Measurements from ENCODE around the gene DAAM2. TPM values are rescaled to one million over a fixed set of nuclear protein-coding genes. Genes with fewer than 3 reads are reported as not detected.

Gene DAAM2
- total and polyA plus RNA-seq, 9 of the 15 experiments (the other 6 are each of a cell fraction or from before 2014, with no cell fraction given): 0.01 to 0.07 TPM; not detected in 7

DNA sequence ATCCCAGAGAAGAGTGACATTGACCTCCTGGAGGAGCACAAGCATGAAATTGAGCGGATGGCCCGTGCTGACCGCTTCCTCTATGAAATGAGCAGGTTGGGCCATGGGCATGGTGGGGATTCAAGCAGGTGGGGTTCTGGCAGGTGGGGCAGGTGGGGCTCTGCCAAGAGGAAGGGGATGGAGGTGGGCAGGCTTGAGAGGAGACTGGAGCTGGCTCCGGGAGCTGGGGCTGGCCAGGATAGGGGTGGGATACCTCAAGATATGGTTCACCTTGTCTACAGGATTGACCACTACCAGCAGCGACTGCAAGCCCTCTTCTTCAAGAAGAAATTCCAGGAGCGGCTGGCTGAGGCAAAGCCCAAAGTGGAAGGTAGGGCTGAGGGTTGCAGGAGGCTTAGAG, 99.2 kb downstream of the DAAM2 start:
- BruUV-seq (replicated peaks): no TSS peak
- Histone ChIP-seq H3K9me3 (replicated peaks; ENCODE audit: control insufficient read depth, insufficient read depth, low read depth, low read length) (no peaks in the 10 kb centered on the region), H3K27me3 (ENCODE audit: control insufficient read depth in 2 of 2, insufficient read depth in 2 of 2, low read length in 2 of 2) (peaks cover 14 to 23% of the 10 kb centered on the region in 2 experiments; a peak in 4 of 5 replicates), H3K9ac (ENCODE audit: insufficient read depth in 1 of 2, low read depth in 2 of 2, low read length in 2 of 2) (no peak overlapping the region), H2AFZ (ENCODE audit: low read depth, low read length) (no peak overlapping the region), H3K27ac (ENCODE audit: extremely low read depth, low read depth, low read length) (no peak overlapping the region), H3K79me2 (ENCODE audit: control insufficient read depth, insufficient read depth, low read length) (no peaks in the 10 kb centered on the region), H3K4me3 (no peak overlapping the region), H4K20me1 (replicated peaks; ENCODE audit: control insufficient read depth, insufficient read depth, low read length) (peaks cover 12% of the 10 kb centered on the region), H3K9me1 (ENCODE audit: control insufficient read depth, insufficient read depth, low read length) (no peaks in the 10 kb centered on the region), H3K4me2 (ENCODE audit: insufficient read depth, low read length) (no peak overlapping the region), H3K36me3 (ENCODE audit: control insufficient read depth, insufficient read depth, low read length) (no peaks in the 10 kb centered on the region), H3K4me1 (replicated peaks in 1 of 2; ENCODE audit: control insufficient read depth in 2 of 2, insufficient read depth in 2 of 2, low read length in 2 of 2) (no peaks in the 10 kb centered on the region)
- ChIA-PET POLR2A (no interaction called here), CTCF (ENCODE audit: low intra/inter-chr PET ratio) (no interaction called here)
- ATAC-seq: no peak
- no peak for FAIRE-seq
- intact Hi-C loops (cut with micrococcal nuclease) (loop anchor here (5.0 kb wide), 2 partner anchors 529 to 544 kb away; no protein-coding TSS in a partner anchor), in situ Hi-C loops (cut with MboI) (no loop called here)
- WGBS (ENCODE audit: insufficient coverage, low coverage, missing lambda C conversion rate): 1% methylated on average over 6 of the region's 6 CpGs
- DNase-seq (ENCODE audit: extremely low read depth in 1 of 4, low spot score in 3 of 4): no peak
- TF ChIP-seq XRCC4 (IDR thresholded peaks at IDR 0.05; ENCODE audit: extremely low read depth, insufficient read depth, insufficient read length) (no peak), DIDO1 (tag; IDR thresholded peaks at IDR 0.05; ENCODE audit: low read depth) (no peak), TCF7 (IDR thresholded peaks at IDR 0.05; ENCODE audit: borderline replicate concordance) (no peak)

DNA sequence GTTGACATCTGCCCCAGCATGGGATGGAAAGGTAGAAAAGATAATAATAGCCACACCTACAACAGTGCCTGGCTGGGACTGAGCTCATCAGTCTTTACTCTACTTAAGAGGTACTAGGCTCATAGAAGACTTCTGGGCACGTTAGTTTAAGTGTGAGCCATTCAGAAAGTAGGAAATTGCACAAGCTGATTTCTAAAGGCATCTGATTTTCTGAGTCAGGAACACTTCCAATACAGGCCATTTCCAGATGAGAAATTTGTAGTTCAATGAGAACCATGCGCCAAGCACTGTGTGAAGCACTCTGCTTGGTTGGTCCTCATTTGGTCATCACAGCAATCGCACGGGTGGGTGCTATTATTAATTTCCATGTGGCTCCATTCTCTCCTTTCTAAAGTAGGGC, 99.8 kb downstream of the DAAM2 start:
- CTCF ChIA-PET (ENCODE audit: low intra/inter-chr PET ratio): interaction anchor here (1.9 kb wide), 1 partner anchor 544 kb away, joined by 5 read pairs; no protein-coding TSS in a partner anchor
- Histone ChIP-seq H3K27ac (ENCODE audit: extremely low read depth, low read depth, low read length) (no peak overlapping the region), H4K20me1 (replicated peaks; ENCODE audit: control insufficient read depth, insufficient read depth, low read length) (peaks cover 7% of the 10 kb centered on the region; the same call in 1 of the 2 replicates), H3K9ac (ENCODE audit: insufficient read depth in 1 of 2, low read depth in 2 of 2, low read length in 2 of 2) (no peak overlapping the region), H3K79me2 (ENCODE audit: control insufficient read depth, insufficient read depth, low read length) (no peaks in the 10 kb centered on the region), H3K4me2 (ENCODE audit: insufficient read depth, low read length) (no peak overlapping the region), H3K4me3 (no peak overlapping the region), H3K9me1 (ENCODE audit: control insufficient read depth, insufficient read depth, low read length) (no peaks in the 10 kb centered on the region), H3K4me1 (replicated peaks in 1 of 2; ENCODE audit: control insufficient read depth in 2 of 2, insufficient read depth in 2 of 2, low read length in 2 of 2) (no peaks in the 10 kb centered on the region), H2AFZ (ENCODE audit: low read depth, low read length) (no peak overlapping the region), H3K27me3 (ENCODE audit: control insufficient read depth in 2 of 2, insufficient read depth in 2 of 2, low read length in 2 of 2) (peaks cover 13 to 25% of the 10 kb centered on the region in 2 experiments; a peak in 4 of 5 replicates), H3K36me3 (ENCODE audit: control insufficient read depth, insufficient read depth, low read length) (no peaks in the 10 kb centered on the region), H3K9me3 (replicated peaks; ENCODE audit: control insufficient read depth, insufficient read depth, low read depth, low read length) (no peaks in the 10 kb centered on the region)
- 4% methylated on average over 4 of the region's 4 CpGs for WGBS (ENCODE audit: insufficient coverage, low coverage, missing lambda C conversion rate)
- POLR2A ChIA-PET: no interaction called here
- no TSS peak for BruUV-seq (replicated peaks)
- in situ Hi-C loops (cut with MboI) (no loop called here), intact Hi-C loops (cut with micrococcal nuclease) (loop anchor here (5.0 kb wide), 2 partner anchors 530 to 545 kb away; no protein-coding TSS in a partner anchor)
- no peak for DNase-seq (ENCODE audit: extremely low read depth in 1 of 4, low spot score in 3 of 4)
- ATAC-seq: no peak
- no peak for FAIRE-seq
- TF ChIP-seq, protein P1, sequence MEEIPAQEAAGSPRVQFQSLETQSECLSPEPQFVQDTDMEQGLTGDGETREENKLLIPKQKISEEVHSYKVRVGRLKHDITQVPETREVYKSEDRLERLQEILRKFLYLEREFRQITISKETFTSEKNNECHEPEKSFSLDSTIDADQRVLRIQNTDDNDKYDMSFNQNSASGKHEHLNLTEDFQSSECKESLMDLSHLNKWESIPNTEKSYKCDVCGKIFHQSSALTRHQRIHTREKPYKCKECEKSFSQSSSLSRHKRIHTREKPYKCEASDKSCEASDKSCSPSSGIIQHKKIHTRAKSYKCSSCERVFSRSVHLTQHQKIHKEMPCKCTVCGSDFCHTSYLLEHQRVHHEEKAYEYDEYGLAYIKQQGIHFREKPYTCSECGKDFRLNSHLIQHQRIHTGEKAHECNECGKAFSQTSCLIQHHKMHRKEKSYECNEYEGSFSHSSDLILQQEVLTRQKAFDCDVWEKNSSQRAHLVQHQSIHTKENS (CRISPR knock-in tag; IDR thresholded peaks at IDR 0.05): no peak
- TF ChIP-seq, protein P2, sequence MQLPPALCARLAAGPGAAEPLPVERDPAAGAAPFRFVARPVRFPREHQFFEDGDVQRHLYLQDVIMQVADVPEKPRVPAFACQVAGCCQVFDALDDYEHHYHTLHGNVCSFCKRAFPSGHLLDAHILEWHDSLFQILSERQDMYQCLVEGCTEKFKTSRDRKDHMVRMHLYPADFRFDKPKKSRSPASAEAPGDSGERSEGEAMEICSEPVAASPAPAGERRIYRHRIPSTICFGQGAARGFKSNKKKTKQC (CRISPR knock-in tag; IDR thresholded peaks at IDR 0.05): no peak
- TF ChIP-seq SMAD1 (IDR thresholded peaks at IDR 0.05; ENCODE audit: low read depth, low read length, partially characterized antibody) (no peak), RFX1 (IDR thresholded peaks at IDR 0.05) (no peak)
- TF ChIP-seq, protein P3, sequence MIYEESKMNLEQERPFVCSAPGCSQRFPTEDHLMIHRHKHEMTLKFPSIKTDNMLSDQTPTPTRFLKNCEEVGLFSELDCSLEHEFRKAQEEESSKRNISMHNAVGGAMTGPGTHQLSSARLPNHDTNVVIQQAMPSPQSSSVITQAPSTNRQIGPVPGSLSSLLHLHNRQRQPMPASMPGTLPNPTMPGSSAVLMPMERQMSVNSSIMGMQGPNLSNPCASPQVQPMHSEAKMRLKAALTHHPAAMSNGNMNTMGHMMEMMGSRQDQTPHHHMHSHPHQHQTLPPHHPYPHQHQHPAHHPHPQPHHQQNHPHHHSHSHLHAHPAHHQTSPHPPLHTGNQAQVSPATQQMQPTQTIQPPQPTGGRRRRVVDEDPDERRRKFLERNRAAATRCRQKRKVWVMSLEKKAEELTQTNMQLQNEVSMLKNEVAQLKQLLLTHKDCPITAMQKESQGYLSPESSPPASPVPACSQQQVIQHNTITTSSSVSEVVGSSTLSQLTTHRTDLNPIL (CRISPR knock-in tag; IDR thresholded peaks at IDR 0.05): no peak
- TF ChIP-seq, protein P4, sequence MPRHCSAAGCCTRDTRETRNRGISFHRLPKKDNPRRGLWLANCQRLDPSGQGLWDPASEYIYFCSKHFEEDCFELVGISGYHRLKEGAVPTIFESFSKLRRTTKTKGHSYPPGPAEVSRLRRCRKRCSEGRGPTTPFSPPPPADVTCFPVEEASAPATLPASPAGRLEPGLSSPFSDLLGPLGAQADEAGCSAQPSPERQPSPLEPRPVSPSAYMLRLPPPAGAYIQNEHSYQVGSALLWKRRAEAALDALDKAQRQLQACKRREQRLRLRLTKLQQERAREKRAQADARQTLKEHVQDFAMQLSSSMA (CRISPR knock-in tag; IDR thresholded peaks at IDR 0.05): no peak
